BE2C (cell line): Measurements from ENCODE around the gene HDAC8.
"Not testable (repeated sequence)": the region's sequence is repeated elsewhere in the genome, so short reads cannot be mapped to it uniquely, and the experiment has no call there.

Experiments
- DNase-seq: peaks from one replicate; pipeline ENCODE4 v3.0.0-alpha.2; 2020
- H3K27me3 ChIP-seq: fragments of 250-450 bp; sonication (Bioruptor Pico); 2 replicates; pipeline ENCODE4 v1.5.1; 2020; ENCODE audit warnings: mild to moderate bottlenecking
- H3K36me3 ChIP-seq: fragments of 250-450 bp; sonication (Bioruptor Pico); 2 replicates; pipeline ENCODE4 v1.5.1; 2020; ENCODE audit warnings: mild to moderate bottlenecking
- H3K4me1 ChIP-seq: fragments of 250-450 bp; sonication (Bioruptor Pico); 2 replicates; pipeline ENCODE4 v1.5.1; 2020
- H3K4me3 ChIP-seq: 2 replicates; pipeline ENCODE4 v1.5.1; 2011; ENCODE audit warnings: low read depth, low read length
- H3K9me3 ChIP-seq: fragments of 250-450 bp; sonication (Bioruptor Pico); 2 replicates; pipeline ENCODE4 v1.5.1; 2020
- CTCF ChIP-seq: IDR thresholded peaks from 2 replicates; pipeline ENCODE4 v1.5.1; 2012; ENCODE audit warnings: mild to moderate bottlenecking, low read depth, low read length

HDAC8 gene

DNA sequence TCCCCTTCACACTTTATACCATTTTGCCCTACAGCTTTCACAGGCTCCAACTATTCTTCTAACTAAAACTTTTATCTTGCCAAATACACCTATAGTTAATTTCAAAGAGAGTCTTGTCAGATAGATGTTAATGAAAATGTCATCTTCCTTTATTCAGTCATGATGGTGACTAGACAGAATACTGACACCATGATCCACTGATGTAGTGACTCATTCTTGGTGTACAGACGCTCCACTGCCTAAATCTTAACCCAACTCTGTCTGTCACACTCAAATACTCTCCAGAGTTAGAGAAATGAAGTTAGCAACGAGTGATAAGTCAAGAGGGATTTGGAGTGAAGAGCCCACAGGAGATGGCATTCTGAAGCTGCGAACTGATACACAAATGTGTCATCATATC is 32.1 kb upstream of the HDAC8 start:
- no peaks in the 10 kb centered on the region for H3K9me3 ChIP-seq
- TF ChIP-seq CTCF, result no peak
- H3K4me1 ChIP-seq, result no peaks in the 10 kb centered on the region
- no peak for DNase-seq
- H3K4me3 ChIP-seq, result no peak overlapping the region
- no peaks in the 10 kb centered on the region for H3K27me3 ChIP-seq
- no peaks in the 10 kb centered on the region for H3K36me3 ChIP-seq

DNA sequence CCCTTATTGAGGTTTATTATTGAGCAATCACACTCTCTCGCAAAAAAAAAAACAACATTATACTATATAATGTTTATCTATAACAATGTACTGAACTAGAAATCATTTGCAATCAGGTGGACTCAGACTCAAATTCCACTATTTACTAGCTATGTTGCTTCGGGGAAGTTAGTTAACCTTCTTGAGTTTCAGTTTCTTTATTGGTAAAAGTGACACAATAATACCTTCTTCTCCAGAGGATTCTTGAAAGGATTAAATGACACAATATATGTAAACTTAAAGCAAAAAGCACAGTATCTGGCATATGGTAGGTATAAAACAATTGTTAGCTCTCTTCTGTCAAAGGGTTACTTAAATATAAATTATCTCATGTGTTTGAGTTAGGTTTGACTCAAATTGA is 31.5 kb upstream of the HDAC8 start:
- Histone ChIP-seq H3K27me3 (no peaks in the 10 kb centered on the region), H3K9me3 (no peaks in the 10 kb centered on the region), H3K4me1 (no peaks in the 10 kb centered on the region), H3K36me3 (no peaks in the 10 kb centered on the region), H3K4me3 (no peak overlapping the region)
- TF ChIP-seq CTCF, result no peak
- DNase-seq, result no peak

DNA sequence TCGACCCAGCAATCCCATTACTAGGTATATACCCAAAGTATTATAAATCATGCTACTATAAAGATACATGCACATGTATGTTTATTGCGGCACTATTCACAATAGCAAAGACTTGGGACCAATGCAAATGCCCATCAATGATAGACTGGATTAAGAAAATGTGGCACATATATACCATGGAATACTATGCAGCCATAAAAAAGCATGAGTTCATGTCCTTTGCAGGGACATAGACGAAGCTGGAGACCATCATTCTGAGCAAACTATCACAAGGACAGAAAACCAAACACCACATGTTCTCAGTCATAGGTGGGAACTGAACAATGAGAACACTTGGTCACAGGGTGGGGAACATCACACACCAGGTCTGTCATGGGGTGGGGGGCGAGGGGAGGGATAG is 18.4 kb upstream of the HDAC8 start:
- not testable (repeated sequence) for H3K4me1 ChIP-seq, DNase-seq, H3K36me3 ChIP-seq, H3K27me3 ChIP-seq, H3K4me3 ChIP-seq, H3K9me3 ChIP-seq

DNA sequence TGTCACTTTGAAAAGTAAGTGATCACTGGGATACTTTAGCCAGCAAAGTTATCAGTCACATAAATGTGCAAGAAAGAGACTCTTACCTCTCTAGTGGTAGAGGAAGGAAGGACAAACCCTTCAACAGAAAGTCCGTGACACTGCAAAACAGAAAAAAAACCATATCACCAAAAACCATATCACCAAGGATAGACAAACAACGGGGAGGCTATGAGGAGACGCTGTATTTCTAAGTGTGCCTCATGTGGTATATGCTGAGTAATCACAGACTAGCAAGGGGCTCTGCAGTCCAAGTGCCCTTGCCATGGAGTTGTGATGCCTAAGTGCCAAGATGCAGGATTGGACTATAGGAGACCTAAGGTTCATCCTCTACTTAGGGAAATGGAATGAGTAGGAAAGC is 11.5 kb upstream of the HDAC8 start:
- H3K36me3 ChIP-seq, result no peaks in the 10 kb centered on the region
- TF ChIP-seq CTCF, result no peak
- H3K4me3 ChIP-seq, result no peak overlapping the region
- H3K9me3 ChIP-seq, result no peaks in the 10 kb centered on the region
- H3K27me3 ChIP-seq, result no peaks in the 10 kb centered on the region
- DNase-seq, result no peak
- H3K4me1 ChIP-seq, result no peaks in the 10 kb centered on the region

GRCh38 chrX:72576141-72576894 is 3.7 kb upstream of the HDAC8 start:
- Histone ChIP-seq H3K9me3 (no peaks in the 10 kb centered on the region), H3K27me3 (no peaks in the 10 kb centered on the region), H3K4me1 (no peaks in the 10 kb centered on the region), H3K4me3 (no peak overlapping the region), H3K36me3 (no peaks in the 10 kb centered on the region)
- TF ChIP-seq CTCF, result no peak
- no peak for DNase-seq

- Histone ChIP-seq H3K4me1 (no peaks in the 10 kb centered on the region), H3K9me3 (no peaks in the 10 kb centered on the region), H3K27me3 (no peaks in the 10 kb centered on the region), H3K4me3 (peak overlapping the region; percentile 88), H3K36me3 (no peaks in the 10 kb centered on the region)
- no peak for DNase-seq
- no peak for TF ChIP-seq CTCF
These were observed 492 bp upstream of the HDAC8 start for GRCh38 chrX:72573158-72573511.

DNA sequence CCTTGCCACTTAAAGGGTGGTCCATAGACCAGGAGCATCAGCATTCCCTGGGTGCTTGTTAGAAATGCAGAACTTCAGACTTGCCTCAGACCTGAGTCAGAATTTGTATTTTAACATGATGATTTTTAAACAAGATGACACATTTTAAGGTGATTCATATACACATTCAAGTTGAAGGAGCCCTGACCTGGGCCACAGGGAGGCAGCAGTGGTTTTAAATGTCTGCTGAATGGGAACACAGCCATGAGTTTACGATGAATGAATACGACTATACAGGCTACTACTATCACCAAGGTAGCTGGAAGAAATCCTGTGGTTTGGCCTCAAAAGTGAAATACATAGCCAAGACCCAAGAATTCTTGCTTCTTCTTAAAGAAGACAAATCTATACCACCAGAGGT is 2.9 kb downstream of the HDAC8 start:
- Histone ChIP-seq H3K36me3 (no peaks in the 10 kb centered on the region; the same call in 1 of the 2 replicates), H3K9me3 (no peaks in the 10 kb centered on the region), H3K4me1 (no peaks in the 10 kb centered on the region), H3K27me3 (no peaks in the 10 kb centered on the region), H3K4me3 (no peak overlapping the region)
- no peak for TF ChIP-seq CTCF
- no peak for DNase-seq
